Stimulated activated naive CD8-positive, alpha-beta T cell treated with anti-CD3 and anti-CD28 coated beads, Interleukin-15, Interleukin-2, amounts not matched to agents 100 ng/mL and 50 ng/mL, for 24 hours (primary cell): ENCODE measurements around the gene ATP6V1C2.

Source experiments
- H3K27ac Mint-ChIP-seq: one replicate; pipeline ENCODE4 v1.8.0; 2021; ENCODE audit warnings: mild to moderate bottlenecking, mixed read lengths
- H3K27me3 Mint-ChIP-seq: one replicate; pipeline ENCODE4 v1.8.0; 2021; ENCODE audit warnings: mixed read lengths
- H3K36me3 Mint-ChIP-seq: one replicate; pipeline ENCODE4 v1.8.0; 2021; ENCODE audit warnings: low read depth, mixed read lengths
- H3K4me1 Mint-ChIP-seq: one replicate; pipeline ENCODE4 v1.8.0; 2021; ENCODE audit warnings: low read depth, mixed read lengths
- H3K4me3 Mint-ChIP-seq: one replicate; pipeline ENCODE4 v1.8.0; 2021; ENCODE audit warnings: mild to moderate bottlenecking, mixed read lengths
- H3K9me3 Mint-ChIP-seq: one replicate; pipeline ENCODE4 v1.8.0; 2021; ENCODE audit warnings: mixed read lengths

ATP6V1C2 gene

DNA sequence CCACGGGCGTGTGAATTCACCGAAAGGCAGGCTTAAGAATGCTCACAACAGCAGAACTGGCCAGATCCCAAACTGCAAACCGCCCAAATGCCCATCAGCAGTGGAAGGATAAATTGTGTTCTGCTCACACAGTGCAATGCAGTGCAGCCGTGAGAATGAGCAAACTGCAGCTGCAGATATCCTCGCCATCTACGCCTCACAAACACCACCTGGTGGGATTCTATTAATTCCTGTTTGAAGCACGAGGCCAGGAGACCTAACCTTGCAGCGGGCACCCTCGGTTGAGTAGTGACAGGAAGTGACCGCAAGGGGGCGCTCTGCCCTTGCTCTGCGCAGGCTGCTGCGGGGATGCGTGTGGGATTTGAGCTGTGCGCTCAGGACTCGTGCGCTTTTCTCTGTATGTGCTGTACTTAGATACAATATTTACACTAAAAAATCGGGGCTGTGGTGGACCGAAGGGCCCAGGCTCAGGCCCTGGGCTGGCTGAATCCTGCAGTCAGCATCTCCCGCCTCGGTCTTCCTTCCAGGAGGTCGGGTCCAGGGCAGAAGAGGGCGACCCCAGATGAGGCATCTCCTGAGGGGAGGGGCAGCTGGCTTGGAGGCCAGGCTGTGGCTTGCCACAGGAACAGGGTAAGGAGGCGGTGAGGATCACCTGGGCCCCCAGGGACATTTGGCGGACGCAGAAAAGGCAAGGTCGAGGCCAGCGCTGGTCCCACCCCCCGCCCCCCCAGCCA lies 110.9 kb downstream of the ATP6V1C2 start:
- H3K9me3 Mint-ChIP-seq: no peaks in the 10 kb centered on the region
- no peaks in the 10 kb centered on the region for H3K36me3 Mint-ChIP-seq
- no peaks in the 10 kb centered on the region for H3K4me1 Mint-ChIP-seq
- H3K27ac Mint-ChIP-seq: no peak overlapping the region
- H3K27me3 Mint-ChIP-seq: peaks cover 23% of the 10 kb centered on the region
- no peak overlapping the region for H3K4me3 Mint-ChIP-seq

DNA sequence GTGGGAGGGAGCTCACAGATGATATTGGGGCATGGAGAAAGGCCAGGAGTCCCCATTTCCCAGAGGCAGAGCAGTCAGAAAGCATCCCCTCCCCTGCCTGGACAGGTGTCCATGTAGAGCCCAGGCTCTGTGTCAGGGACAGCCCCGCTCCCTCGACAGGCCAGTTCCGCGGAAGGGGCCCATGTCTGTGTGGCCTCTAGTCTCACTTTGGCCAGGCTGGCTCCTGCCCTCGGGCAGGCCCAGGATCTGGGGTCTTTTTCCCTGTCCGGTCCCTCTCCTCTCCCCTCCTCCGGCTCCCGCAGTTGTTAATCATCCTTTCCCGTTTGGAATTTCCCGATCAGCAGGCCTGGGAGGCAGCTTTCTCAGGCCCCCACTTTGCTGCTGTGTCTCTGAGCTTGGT lies 111.6 kb downstream of the ATP6V1C2 start:
- Mint-ChIP-seq H3K27ac (no peak overlapping the region), H3K4me3 (no peak overlapping the region), H3K9me3 (no peaks in the 10 kb centered on the region), H3K36me3 (no peaks in the 10 kb centered on the region), H3K27me3 (peaks cover 27% of the 10 kb centered on the region), H3K4me1 (no peaks in the 10 kb centered on the region)

DNA sequence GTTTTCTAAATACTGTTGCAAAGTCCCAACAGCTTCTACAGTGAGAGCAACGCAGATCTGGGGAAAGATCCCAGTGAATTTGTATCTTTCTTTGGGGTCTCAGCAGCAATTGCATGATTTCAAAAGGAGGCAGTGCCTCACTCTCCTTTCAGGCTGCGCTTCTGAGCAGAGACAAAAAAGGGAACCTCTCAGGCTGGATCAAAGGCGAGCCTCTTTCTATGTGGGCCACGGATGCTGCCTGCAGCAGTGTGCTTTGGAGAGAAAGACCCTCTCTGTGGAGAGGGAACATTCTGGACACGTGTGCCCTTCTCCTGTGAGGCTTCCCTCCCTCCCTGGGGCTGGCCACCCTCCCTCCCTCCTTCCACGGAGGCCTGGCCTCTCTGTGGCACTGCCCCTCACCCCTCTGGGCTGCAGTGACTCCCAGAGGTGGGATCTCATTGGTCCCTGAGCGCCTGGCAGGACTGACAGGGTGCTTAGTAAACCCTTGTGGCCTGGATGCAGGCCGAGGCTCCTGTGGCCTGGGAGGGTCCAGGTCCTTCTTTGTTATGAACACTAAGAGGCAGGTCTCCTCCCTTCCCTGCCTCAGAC lies 112.7 kb downstream of the ATP6V1C2 start:
- Mint-ChIP-seq H3K4me1 (no peaks in the 10 kb centered on the region), H3K36me3 (no peaks in the 10 kb centered on the region), H3K27ac (no peak overlapping the region), H3K27me3 (peaks cover 27% of the 10 kb centered on the region), H3K9me3 (no peaks in the 10 kb centered on the region), H3K4me3 (no peak overlapping the region)
